ENCODE data around the gene CUL9. TPM values are rescaled to one million over a fixed set of nuclear protein-coding genes. Genes with fewer than 3 reads are reported as not detected.

CUL9 gene
- polyA plus RNA-seq, 3 donors: 2.9 to 68.8 (median 3.8) TPM

GRCh38 chr6:43211955-43212354 lies 30.0 kb downstream of the CUL9 start:
- H3K4me3 ChIP-seq (replicated peaks in 1 of 3; ENCODE audit: low read depth in 2 of 3, low read length in 3 of 3): no peak overlapping the region
- intact Hi-C loops (cut with micrococcal nuclease): no loop called here
- WGBS (ENCODE audit: insufficient coverage): no CpG with 5 or more reads among the region's 1 CpG
- Mint-ChIP-seq H3K9me3 (peaks cover 0 to 2% (median 0%) of the 10 kb centered on the region in 7 donors), H3K4me1 (no peaks in the 10 kb centered on the region), H3K27me3 (ENCODE audit: low read depth in 3 of 3) (no peaks in the 10 kb centered on the region), H3K36me3 (peaks cover 40 to 47% of the 10 kb centered on the region in 2 donors), H3K27ac (no peak overlapping the region), H3K4me3 (no peak overlapping the region)
- H3K36me3 ChIP-seq (replicated peaks in 1 of 2; ENCODE audit: control insufficient read depth in 1 of 2, insufficient read depth in 2 of 2, low read length in 2 of 2): peaks cover 30 to 40% of the 10 kb centered on the region in 2 donors
- H3K27ac ChIP-seq (ENCODE audit: low read depth in 1 of 2, low read length in 2 of 2): no peak overlapping the region
- H4K20me1 ChIP-seq (ENCODE audit: insufficient read depth, low read length): no peaks in the 10 kb centered on the region
- H3K27me3 ChIP-seq (ENCODE audit: control insufficient read depth in 2 of 2, insufficient read depth in 2 of 2, low read length in 2 of 2): no peaks in the 10 kb centered on the region
- H3K79me2 ChIP-seq (ENCODE audit: insufficient read depth, low read length): no peaks in the 10 kb centered on the region
- H2AFZ ChIP-seq (ENCODE audit: insufficient read depth, low read depth, low read length, poor library complexity, severe bottlenecking): no peak overlapping the region
- no peak overlapping the region for H3K9ac ChIP-seq (ENCODE audit: insufficient read depth, low read length, poor library complexity, severe bottlenecking)
- H3K4me1 ChIP-seq (ENCODE audit: control insufficient read depth in 1 of 2, insufficient read depth in 2 of 2, low read length in 2 of 2): no peaks in the 10 kb centered on the region
- H3K9me3 ChIP-seq (replicated peaks in 1 of 2; ENCODE audit: control insufficient read depth in 1 of 2, insufficient read depth in 1 of 2, low read length in 2 of 2): no peaks in the 10 kb centered on the region
- TF ChIP-seq, protein P1, sequence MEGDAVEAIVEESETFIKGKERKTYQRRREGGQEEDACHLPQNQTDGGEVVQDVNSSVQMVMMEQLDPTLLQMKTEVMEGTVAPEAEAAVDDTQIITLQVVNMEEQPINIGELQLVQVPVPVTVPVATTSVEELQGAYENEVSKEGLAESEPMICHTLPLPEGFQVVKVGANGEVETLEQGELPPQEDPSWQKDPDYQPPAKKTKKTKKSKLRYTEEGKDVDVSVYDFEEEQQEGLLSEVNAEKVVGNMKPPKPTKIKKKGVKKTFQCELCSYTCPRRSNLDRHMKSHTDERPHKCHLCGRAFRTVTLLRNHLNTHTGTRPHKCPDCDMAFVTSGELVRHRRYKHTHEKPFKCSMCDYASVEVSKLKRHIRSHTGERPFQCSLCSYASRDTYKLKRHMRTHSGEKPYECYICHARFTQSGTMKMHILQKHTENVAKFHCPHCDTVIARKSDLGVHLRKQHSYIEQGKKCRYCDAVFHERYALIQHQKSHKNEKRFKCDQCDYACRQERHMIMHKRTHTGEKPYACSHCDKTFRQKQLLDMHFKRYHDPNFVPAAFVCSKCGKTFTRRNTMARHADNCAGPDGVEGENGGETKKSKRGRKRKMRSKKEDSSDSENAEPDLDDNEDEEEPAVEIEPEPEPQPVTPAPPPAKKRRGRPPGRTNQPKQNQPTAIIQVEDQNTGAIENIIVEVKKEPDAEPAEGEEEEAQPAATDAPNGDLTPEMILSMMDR (IDR thresholded peaks at IDR 0.05): no peak
- H3K4me2 ChIP-seq (replicated peaks; ENCODE audit: extremely low read depth, low read length, poor library complexity, severe bottlenecking): no peak overlapping the region
- no peak for DNase-seq

GRCh38 chr6:43213431-43213830 lies 31.4 kb downstream of the CUL9 start:
- no peak overlapping the region for H3K9ac ChIP-seq (ENCODE audit: insufficient read depth, low read length, poor library complexity, severe bottlenecking)
- Mint-ChIP-seq H3K4me3 (no peak overlapping the region), H3K9me3 (peaks cover 0 to 2% (median 0%) of the 10 kb centered on the region in 7 donors)

More at GRCh38 chr6:43213431-43213830, 31.4 kb downstream of the CUL9 start:
- Histone ChIP-seq H4K20me1 (ENCODE audit: insufficient read depth, low read length) (no peaks in the 10 kb centered on the region), H3K4me2 (replicated peaks; ENCODE audit: extremely low read depth, low read length, poor library complexity, severe bottlenecking) (no peak overlapping the region), H3K36me3 (replicated peaks in 1 of 2; ENCODE audit: control insufficient read depth in 1 of 2, insufficient read depth in 2 of 2, low read length in 2 of 2) (peaks cover 39 to 49% of the 10 kb centered on the region in 2 donors), H3K9me3 (replicated peaks in 1 of 2; ENCODE audit: control insufficient read depth in 1 of 2, insufficient read depth in 1 of 2, low read length in 2 of 2) (no peaks in the 10 kb centered on the region), H3K27ac (ENCODE audit: low read depth in 1 of 2, low read length in 2 of 2) (no peak overlapping the region), H3K27me3 (ENCODE audit: control insufficient read depth in 2 of 2, insufficient read depth in 2 of 2, low read length in 2 of 2) (no peaks in the 10 kb centered on the region), H3K4me1 (ENCODE audit: control insufficient read depth in 1 of 2, insufficient read depth in 2 of 2, low read length in 2 of 2) (no peaks in the 10 kb centered on the region), H3K79me2 (ENCODE audit: insufficient read depth, low read length) (no peaks in the 10 kb centered on the region), H2AFZ (ENCODE audit: insufficient read depth, low read depth, low read length, poor library complexity, severe bottlenecking) (no peak overlapping the region), H3K4me3 (replicated peaks in 1 of 3; ENCODE audit: low read depth in 2 of 3, low read length in 3 of 3) (no peak overlapping the region)
- peaks cover 49 to 52% of the 10 kb centered on the region in 2 donors for H3K36me3 Mint-ChIP-seq
- TF ChIP-seq, protein P1 (IDR thresholded peaks at IDR 0.05): no peak
- WGBS (ENCODE audit: insufficient coverage): 100% methylated on average over 7 of the region's 11 CpGs
- intact Hi-C loops (cut with micrococcal nuclease): no loop called here
- H3K27ac Mint-ChIP-seq: peak overlapping the region in 2 of 7 donors; percentile 47 to 50
- no peak for DNase-seq
- no peaks in the 10 kb centered on the region for H3K4me1 Mint-ChIP-seq
- no peaks in the 10 kb centered on the region for H3K27me3 Mint-ChIP-seq (ENCODE audit: low read depth in 3 of 3)

All from CD14-positive monocyte (primary cell).